Activated T-helper 17 cell treated with anti-CD3 and anti-CD28 coated beads, Interleukin-2, amount 50 U/mL, for 72 hours (primary cell): ENCODE measurements around the gene KCTD11. TPM values are rescaled to one million over a fixed set of nuclear protein-coding genes. Genes with fewer than 3 reads are reported as not detected.
A peak's percentile ranks its signal among the peaks of the same experiment; 100 is the strongest.
"Not testable (repeated sequence)": the region's sequence is repeated elsewhere in the genome, so short reads cannot be mapped to it uniquely, and the experiment has no call there.

ENCODE experiments used
- ATAC-seq: fragments of 150-1000 bp; cut with Tn5 transposase; replicated peaks from 2 replicates; pipeline ENCODE4 v1.10.0; 2021; ENCODE audit warnings: mild to moderate bottlenecking, moderate library complexity
- H3K27ac Mint-ChIP-seq: one replicate; pipeline ENCODE4 v1.8.0; 2022; ENCODE audit warnings: mixed read lengths
- H3K27me3 Mint-ChIP-seq: one replicate; pipeline ENCODE4 v1.8.0; 2022; ENCODE audit warnings: mixed read lengths
- H3K36me3 Mint-ChIP-seq: one replicate; pipeline ENCODE4 v1.8.0; 2022; ENCODE audit warnings: low read depth, mild to moderate bottlenecking, mixed read lengths
- H3K4me1 Mint-ChIP-seq: one replicate; pipeline ENCODE4 v1.8.0; 2022; ENCODE audit warnings: mixed read lengths
- H3K4me3 Mint-ChIP-seq: one replicate; pipeline ENCODE4 v1.8.0; 2022; ENCODE audit warnings: mild to moderate bottlenecking, mixed read lengths
- H3K9me3 Mint-ChIP-seq: one replicate; pipeline ENCODE4 v1.8.0; 2022; ENCODE audit warnings: mixed read lengths
- total RNA-seq, 2 donors: library from RNA; stranded (reverse); gene quantifications; one replicate each; pipeline ENCODE4 v1.2.3, GENCODE V29; 2022

The KCTD11 gene
- total RNA-seq, 2 donors from 2014 or later = 14.0 to 96.8 TPM

GRCh38 chr17:7367918-7368598 is 16.1 kb downstream of the KCTD11 start:
- Mint-ChIP-seq H3K4me1 (no peaks in the 10 kb centered on the region), H3K4me3 (no peak overlapping the region), H3K9me3 (no peaks in the 10 kb centered on the region), H3K27me3 (no peaks in the 10 kb centered on the region), H3K36me3 (no peaks in the 10 kb centered on the region), H3K27ac (no peak overlapping the region)
- no peak for ATAC-seq

- H3K4me1 Mint-ChIP-seq, ATAC-seq, H3K4me3 Mint-ChIP-seq, H3K27me3 Mint-ChIP-seq, H3K36me3 Mint-ChIP-seq, H3K9me3 Mint-ChIP-seq, H3K27ac Mint-ChIP-seq: not testable (repeated sequence)
Observed at GRCh38 chr17:7368599-7368994, 16.6 kb downstream of the KCTD11 start.

GRCh38 chr17:7369825-7370224 is 17.9 kb downstream of the KCTD11 start:
- ATAC-seq = no peak
- Mint-ChIP-seq H3K27ac (no peak overlapping the region), H3K9me3 (no peaks in the 10 kb centered on the region), H3K27me3 (no peaks in the 10 kb centered on the region), H3K36me3 (no peaks in the 10 kb centered on the region), H3K4me1 (no peaks in the 10 kb centered on the region), H3K4me3 (no peak overlapping the region)

GRCh38 chr17:7370853-7371252 is 18.9 kb downstream of the KCTD11 start:
- Mint-ChIP-seq H3K27ac (no peak overlapping the region), H3K9me3 (no peaks in the 10 kb centered on the region)
- no peak for ATAC-seq

GRCh38 chr17:7374353-7374752 is 22.4 kb downstream of the KCTD11 start:
- H3K27ac Mint-ChIP-seq = no peak overlapping the region
- no peaks in the 10 kb centered on the region for H3K4me1 Mint-ChIP-seq
- no peaks in the 10 kb centered on the region for H3K9me3 Mint-ChIP-seq
- H3K27me3 Mint-ChIP-seq = peaks cover 7% of the 10 kb centered on the region
- H3K36me3 Mint-ChIP-seq = no peaks in the 10 kb centered on the region
- no peak for ATAC-seq
- H3K4me3 Mint-ChIP-seq = no peak overlapping the region

More at GRCh38 chr17:7370853-7371252, 18.9 kb downstream of the KCTD11 start:
- H3K27me3 Mint-ChIP-seq = no peaks in the 10 kb centered on the region
- H3K4me1 Mint-ChIP-seq = no peaks in the 10 kb centered on the region
- no peaks in the 10 kb centered on the region for H3K36me3 Mint-ChIP-seq
- no peak overlapping the region for H3K4me3 Mint-ChIP-seq

- H3K4me1 Mint-ChIP-seq = peaks cover 5% of the 10 kb centered on the region
- no peak overlapping the region for H3K4me3 Mint-ChIP-seq
- no peak overlapping the region for H3K27ac Mint-ChIP-seq
- H3K36me3 Mint-ChIP-seq = no peaks in the 10 kb centered on the region
- H3K27me3 Mint-ChIP-seq = peaks cover 31% of the 10 kb centered on the region
- no peaks in the 10 kb centered on the region for H3K9me3 Mint-ChIP-seq
- ATAC-seq = no peak
Observed at GRCh38 chr17:7379134-7379533, 27.2 kb downstream of the KCTD11 start.

GRCh38 chr17:7380321-7380720 is 28.4 kb downstream of the KCTD11 start:
- no peak for ATAC-seq
- peaks cover 31% of the 10 kb centered on the region for H3K27me3 Mint-ChIP-seq
- H3K4me1 Mint-ChIP-seq = peaks cover 9% of the 10 kb centered on the region
- no peaks in the 10 kb centered on the region for H3K9me3 Mint-ChIP-seq
- no peak overlapping the region for H3K4me3 Mint-ChIP-seq
- H3K27ac Mint-ChIP-seq = no peak overlapping the region
- no peaks in the 10 kb centered on the region for H3K36me3 Mint-ChIP-seq

- no peak within 1 kb of the TSS for H3K27ac Mint-ChIP-seq
- H3K9me3 Mint-ChIP-seq = no peaks in the 10 kb centered on the region
- ATAC-seq = no peak
- peaks cover 31% of the 10 kb centered on the region for H3K27me3 Mint-ChIP-seq
- no peak within 1 kb of the TSS for H3K4me3 Mint-ChIP-seq
- H3K36me3 Mint-ChIP-seq = no peaks in the 10 kb centered on the region
- H3K4me1 Mint-ChIP-seq = peaks cover 9% of the 10 kb centered on the region
Observed at GRCh38 chr17:7380855-7381683, 29.1 kb downstream of the KCTD11 start, which contains the start of gene TNK1. TNK1 (plus strand) TSS chr17:7381089; CDS start chr17:7382927, 1,838 bp downstream.

- H3K27me3 Mint-ChIP-seq = peaks cover 27% of the 10 kb centered on the region
- ATAC-seq = no peak
- peaks cover 7% of the 10 kb centered on the region for H3K36me3 Mint-ChIP-seq
- H3K4me1 Mint-ChIP-seq = peaks cover 13% of the 10 kb centered on the region
- H3K27ac Mint-ChIP-seq = no peak overlapping the region
- peak overlapping the region; percentile 77 for H3K4me3 Mint-ChIP-seq
- H3K9me3 Mint-ChIP-seq = no peaks in the 10 kb centered on the region
Observed at GRCh38 chr17:7382901-7383300, 30.9 kb downstream of the KCTD11 start.

- Mint-ChIP-seq H3K36me3 (peaks cover 7% of the 10 kb centered on the region), H3K9me3 (no peaks in the 10 kb centered on the region), H3K27me3 (peaks cover 27% of the 10 kb centered on the region), H3K4me3 (peak overlapping the region; percentile 77), H3K4me1 (peaks cover 13% of the 10 kb centered on the region), H3K27ac (no peak overlapping the region)
- ATAC-seq = no peak
Observed at GRCh38 chr17:7383371-7383741, 31.4 kb downstream of the KCTD11 start.

- H3K4me3 Mint-ChIP-seq = peak overlapping the region; percentile 77
- peak overlapping the region; percentile 48 for H3K27ac Mint-ChIP-seq
- peaks cover 7% of the 10 kb centered on the region for H3K36me3 Mint-ChIP-seq
- H3K4me1 Mint-ChIP-seq = peaks cover 13% of the 10 kb centered on the region
- ATAC-seq = peak; percentile 99
- peaks cover 27% of the 10 kb centered on the region for H3K27me3 Mint-ChIP-seq
- no peaks in the 10 kb centered on the region for H3K9me3 Mint-ChIP-seq
Observed at GRCh38 chr17:7383742-7384488, 32.0 kb downstream of the KCTD11 start.

- Mint-ChIP-seq H3K27ac (peak overlapping the region; percentile 48), H3K36me3 (peaks cover 12% of the 10 kb centered on the region), H3K9me3 (no peaks in the 10 kb centered on the region), H3K27me3 (peaks cover 21% of the 10 kb centered on the region), H3K4me3 (peak overlapping the region; percentile 77), H3K4me1 (peaks cover 16% of the 10 kb centered on the region)
- no peak for ATAC-seq
Observed at GRCh38 chr17:7384489-7385081, 32.6 kb downstream of the KCTD11 start.

- Mint-ChIP-seq H3K9me3 (no peaks in the 10 kb centered on the region), H3K27me3 (no peaks in the 10 kb centered on the region), H3K36me3 (peaks cover 52% of the 10 kb centered on the region), H3K4me1 (peaks cover 16% of the 10 kb centered on the region), H3K4me3 (no peak overlapping the region), H3K27ac (no peak overlapping the region)
- ATAC-seq = no peak
Observed at GRCh38 chr17:7388856-7389255, 36.9 kb downstream of the KCTD11 start.
